ENCODE data around the gene ABCC12.

Gene ABCC12

DNA sequence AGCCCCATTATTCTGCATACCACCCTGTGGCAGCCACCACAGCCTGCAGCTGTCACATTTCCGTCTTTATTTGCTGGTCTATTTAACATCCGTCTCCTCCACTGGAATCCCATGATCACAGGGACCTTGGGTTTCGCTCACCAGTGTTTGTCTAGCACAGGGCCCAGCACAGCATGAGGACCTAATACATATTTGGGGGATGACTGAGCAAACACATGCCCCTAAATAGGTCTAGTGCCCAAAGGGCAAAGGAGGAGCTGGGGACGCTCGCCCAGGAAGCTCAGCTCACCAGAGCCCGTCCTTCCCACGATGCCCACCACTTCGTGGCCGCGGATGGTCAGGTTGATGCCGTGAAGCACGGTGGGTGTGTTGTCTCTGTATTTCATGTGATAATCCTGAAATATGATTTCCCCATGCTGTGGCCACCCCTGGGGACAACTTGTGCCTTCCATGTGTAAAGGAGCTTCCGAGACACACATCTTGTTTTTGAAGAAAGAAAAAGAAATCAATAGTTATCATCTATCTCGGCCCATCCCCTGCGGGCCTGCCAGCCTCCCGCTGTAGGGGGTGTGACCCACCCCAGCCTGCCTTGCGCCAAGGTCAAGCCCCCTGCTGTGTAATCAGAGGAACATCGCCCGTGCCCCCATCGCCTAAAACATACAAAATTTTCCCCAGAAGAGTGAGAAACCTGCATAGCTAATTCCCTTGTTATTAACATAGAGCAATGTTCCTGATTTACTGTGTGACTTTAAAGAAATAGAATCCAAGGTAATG, 21.0 kb upstream of the ABCC12 start:
- H3K9ac ChIP-seq: no peak overlapping the region
- H4K20me1 ChIP-seq (ENCODE audit: insufficient read depth): no peaks in the 10 kb centered on the region
- H2AFZ ChIP-seq (ENCODE audit: low read depth): no peak overlapping the region
- no peaks in the 10 kb centered on the region for H3K27me3 ChIP-seq (ENCODE audit: insufficient read depth, low read depth)
- TF ChIP-seq, protein P1, sequence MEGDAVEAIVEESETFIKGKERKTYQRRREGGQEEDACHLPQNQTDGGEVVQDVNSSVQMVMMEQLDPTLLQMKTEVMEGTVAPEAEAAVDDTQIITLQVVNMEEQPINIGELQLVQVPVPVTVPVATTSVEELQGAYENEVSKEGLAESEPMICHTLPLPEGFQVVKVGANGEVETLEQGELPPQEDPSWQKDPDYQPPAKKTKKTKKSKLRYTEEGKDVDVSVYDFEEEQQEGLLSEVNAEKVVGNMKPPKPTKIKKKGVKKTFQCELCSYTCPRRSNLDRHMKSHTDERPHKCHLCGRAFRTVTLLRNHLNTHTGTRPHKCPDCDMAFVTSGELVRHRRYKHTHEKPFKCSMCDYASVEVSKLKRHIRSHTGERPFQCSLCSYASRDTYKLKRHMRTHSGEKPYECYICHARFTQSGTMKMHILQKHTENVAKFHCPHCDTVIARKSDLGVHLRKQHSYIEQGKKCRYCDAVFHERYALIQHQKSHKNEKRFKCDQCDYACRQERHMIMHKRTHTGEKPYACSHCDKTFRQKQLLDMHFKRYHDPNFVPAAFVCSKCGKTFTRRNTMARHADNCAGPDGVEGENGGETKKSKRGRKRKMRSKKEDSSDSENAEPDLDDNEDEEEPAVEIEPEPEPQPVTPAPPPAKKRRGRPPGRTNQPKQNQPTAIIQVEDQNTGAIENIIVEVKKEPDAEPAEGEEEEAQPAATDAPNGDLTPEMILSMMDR (conservative IDR thresholded peaks at IDR 0.05; ENCODE audit: low read depth, low read length): no peak
- no peaks in the 10 kb centered on the region for H3K36me3 ChIP-seq (ENCODE audit: insufficient read depth)
- no peak overlapping the region for H3K4me3 ChIP-seq (IDR thresholded peaks at IDR 0.05; ENCODE audit: insufficient read depth, low read depth, low read length)
- no peaks in the 10 kb centered on the region for H3K4me1 ChIP-seq (ENCODE audit: low read depth, poor library complexity, severe bottlenecking)
- H3K79me2 ChIP-seq (ENCODE audit: insufficient read depth, low read depth): no peaks in the 10 kb centered on the region
- H3K4me2 ChIP-seq: no peak overlapping the region
- H3K27ac ChIP-seq: no peak overlapping the region

DNA sequence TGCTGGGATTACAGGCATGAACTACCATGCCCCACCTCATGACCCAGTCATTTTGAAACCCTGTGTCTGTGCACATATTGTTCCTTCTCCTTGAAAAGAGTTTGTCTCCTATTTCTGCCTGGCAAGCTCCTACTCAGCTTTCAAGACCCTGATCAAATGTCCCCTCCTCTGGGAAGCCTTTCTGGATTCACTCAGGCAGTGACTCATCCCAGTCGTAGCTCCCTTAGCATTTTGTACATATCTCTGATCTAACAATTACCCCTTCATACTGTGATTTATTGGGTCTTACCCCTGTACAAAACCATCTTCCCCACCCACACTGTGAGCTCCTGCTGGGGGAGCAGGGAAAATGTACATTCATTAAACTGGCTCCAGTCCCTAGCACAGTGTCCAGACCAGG, 18.1 kb upstream of the ABCC12 start:
- Histone ChIP-seq H3K9ac (no peak overlapping the region), H3K27ac (no peak overlapping the region), H3K27me3 (ENCODE audit: insufficient read depth, low read depth) (no peaks in the 10 kb centered on the region), H3K4me2 (no peak overlapping the region), H3K4me3 (IDR thresholded peaks at IDR 0.05; ENCODE audit: insufficient read depth, low read depth, low read length) (no peak overlapping the region), H2AFZ (ENCODE audit: low read depth) (no peak overlapping the region), H3K4me1 (ENCODE audit: low read depth, poor library complexity, severe bottlenecking) (no peaks in the 10 kb centered on the region), H3K36me3 (ENCODE audit: insufficient read depth) (no peaks in the 10 kb centered on the region), H4K20me1 (ENCODE audit: insufficient read depth) (no peaks in the 10 kb centered on the region), H3K79me2 (ENCODE audit: insufficient read depth, low read depth) (no peaks in the 10 kb centered on the region)
- TF ChIP-seq, protein P1 (conservative IDR thresholded peaks at IDR 0.05; ENCODE audit: low read depth, low read length): no peak

DNA sequence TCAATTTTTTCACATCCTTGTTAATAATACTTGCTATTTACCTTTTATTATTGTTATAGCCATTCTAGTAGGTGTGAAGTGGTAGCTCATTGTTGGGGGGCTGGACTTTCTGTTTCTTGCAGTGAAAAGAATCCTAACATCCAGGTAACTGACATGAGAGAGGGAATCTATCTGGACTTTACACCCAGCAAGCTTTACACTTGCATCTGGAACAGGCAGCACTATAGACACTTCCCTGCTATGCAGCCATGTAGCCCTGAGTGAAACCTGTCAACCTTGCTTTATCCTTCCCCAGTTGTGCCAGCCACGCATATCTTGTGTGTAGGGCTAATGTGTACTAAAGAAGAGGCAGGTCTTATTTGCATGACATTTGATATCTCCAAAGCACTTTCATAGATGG, 16.9 kb upstream of the ABCC12 start:
- Histone ChIP-seq H4K20me1 (ENCODE audit: insufficient read depth) (no peaks in the 10 kb centered on the region), H3K4me1 (ENCODE audit: low read depth, poor library complexity, severe bottlenecking) (no peaks in the 10 kb centered on the region), H3K9ac (no peak overlapping the region), H3K4me3 (IDR thresholded peaks at IDR 0.05; ENCODE audit: insufficient read depth, low read depth, low read length) (no peak overlapping the region), H3K4me2 (no peak overlapping the region), H3K27me3 (ENCODE audit: insufficient read depth, low read depth) (no peaks in the 10 kb centered on the region), H3K79me2 (ENCODE audit: insufficient read depth, low read depth) (no peaks in the 10 kb centered on the region), H2AFZ (ENCODE audit: low read depth) (no peak overlapping the region), H3K27ac (no peak overlapping the region), H3K36me3 (ENCODE audit: insufficient read depth) (no peaks in the 10 kb centered on the region)
- TF ChIP-seq, protein P1 (conservative IDR thresholded peaks at IDR 0.05; ENCODE audit: low read depth, low read length): no peak

DNA sequence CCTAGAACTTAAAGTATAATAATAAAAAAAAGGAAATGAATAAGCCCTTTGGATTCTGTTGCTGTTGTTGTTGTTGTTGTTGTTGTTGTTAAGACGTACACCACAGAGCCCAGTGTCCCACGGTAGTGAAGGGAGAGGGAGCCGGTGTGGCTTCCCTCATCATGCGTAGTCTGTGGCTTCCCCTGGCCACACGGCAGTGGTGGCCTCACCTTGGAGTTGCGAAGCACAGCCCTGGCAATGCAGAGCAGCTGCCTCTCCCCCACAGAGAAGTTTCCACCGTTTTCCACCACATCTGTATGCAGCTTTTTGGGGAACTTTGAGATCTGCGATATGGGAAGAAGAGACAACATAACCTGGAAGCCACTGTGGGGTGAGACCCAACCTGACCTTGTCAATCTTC, 14.1 kb upstream of the ABCC12 start:
- no peaks in the 10 kb centered on the region for H3K79me2 ChIP-seq (ENCODE audit: insufficient read depth, low read depth)
- no peaks in the 10 kb centered on the region for H4K20me1 ChIP-seq (ENCODE audit: insufficient read depth)
- no peaks in the 10 kb centered on the region for H3K36me3 ChIP-seq (ENCODE audit: insufficient read depth)
- H3K4me3 ChIP-seq (IDR thresholded peaks at IDR 0.05; ENCODE audit: insufficient read depth, low read depth, low read length): no peak overlapping the region
- H3K9ac ChIP-seq: no peak overlapping the region
- H3K27me3 ChIP-seq (ENCODE audit: insufficient read depth, low read depth): no peaks in the 10 kb centered on the region
- H2AFZ ChIP-seq (ENCODE audit: low read depth): no peak overlapping the region
- H3K4me1 ChIP-seq (ENCODE audit: low read depth, poor library complexity, severe bottlenecking): no peaks in the 10 kb centered on the region
- TF ChIP-seq, protein P1 (conservative IDR thresholded peaks at IDR 0.05; ENCODE audit: low read depth, low read length): no peak
- H3K27ac ChIP-seq: no peak overlapping the region
- no peak overlapping the region for H3K4me2 ChIP-seq
